Astrocyte of the spinal cord (primary cell): ENCODE results near the gene VWA3B.

Source experiments
- DNase-seq: peaks from one replicate; pipeline ENCODE4 v3.0.0; 2011; ENCODE audit warnings: low read depth, low spot score
- H3K4me3 ChIP-seq: 2 replicates; pipeline ENCODE4 v1.5.1; 2011; ENCODE audit warnings: low read depth, mild to moderate bottlenecking, low read length, moderate library complexity
- CTCF ChIP-seq: IDR thresholded peaks from 2 replicates; pipeline ENCODE4 v1.5.1; 2012; ENCODE audit warnings: low read depth, mild to moderate bottlenecking, low read length, inconsistent platforms
- in situ Hi-C: cut with HindIII; loops from 2 replicates; pipeline ENCODE4 v1.10.0; 2017; ENCODE audit warnings: low sequenced_read_pairs

VWA3B gene

GRCh38 chr2:98188351-98189046, 101.5 kb downstream of the VWA3B start:
- no peak overlapping the region for H3K4me3 ChIP-seq
- in situ Hi-C loops = no loop called here
- no peak for DNase-seq
- peak; percentile 8 for TF ChIP-seq CTCF

GRCh38 chr2:98191883-98192282, 104.9 kb downstream of the VWA3B start:
- TF ChIP-seq CTCF = no peak
- no peak for DNase-seq
- in situ Hi-C loops = no loop called here
- no peak overlapping the region for H3K4me3 ChIP-seq

GRCh38 chr2:98201576-98201975, 114.6 kb downstream of the VWA3B start:
- TF ChIP-seq CTCF = no peak
- no peak for DNase-seq
- H3K4me3 ChIP-seq = no peak overlapping the region
- in situ Hi-C loops = no loop called here

- DNase-seq = no peak
- in situ Hi-C loops = no loop called here
- H3K4me3 ChIP-seq = no peak overlapping the region
- TF ChIP-seq CTCF = no peak
Observed at GRCh38 chr2:98205889-98206288, 118.9 kb downstream of the VWA3B start.

GRCh38 chr2:98212092-98213000, 125.4 kb downstream of the VWA3B start:
- in situ Hi-C loops = no loop called here
- TF ChIP-seq CTCF = no peak
- no peak overlapping the region for H3K4me3 ChIP-seq
- no peak for DNase-seq

GRCh38 chr2:98216616-98217015, 129.6 kb downstream of the VWA3B start:
- DNase-seq = no peak
- H3K4me3 ChIP-seq = no peak overlapping the region
- in situ Hi-C loops = no loop called here
- TF ChIP-seq CTCF = no peak
